ENCODE results near the gene GLI3. TPM values are rescaled to one million over a fixed set of nuclear protein-coding genes. Genes with fewer than 3 reads are reported as not detected.

Gene GLI3
- polyA plus RNA-seq, 1 of the 3 experiments (the other 2 are of a cell fraction): 0.08 TPM

DNA sequence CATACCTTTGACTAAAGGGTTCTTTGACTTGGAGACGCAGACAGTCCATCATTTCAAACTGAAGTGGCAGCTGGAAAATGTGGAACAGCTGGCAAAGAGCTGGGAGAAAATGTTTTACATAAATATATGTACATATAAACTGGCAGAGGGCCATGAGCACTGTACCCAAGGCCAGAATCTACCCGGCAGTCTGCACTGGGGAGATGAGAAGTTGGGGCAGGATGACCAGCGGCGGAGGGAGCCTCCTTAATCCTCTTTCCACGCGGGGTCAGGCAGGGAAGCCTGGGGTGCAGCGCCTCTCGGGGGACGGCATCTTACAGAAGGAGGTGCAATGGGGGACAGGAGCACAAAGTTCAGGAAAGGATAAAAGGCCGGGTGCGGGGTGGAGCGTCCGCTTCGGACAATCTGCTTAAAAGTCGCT lies 1.3 kb downstream of the GLI3 start:
- Histone ChIP-seq H3K4me3 (ENCODE audit: low read depth in 2 of 2, low read length in 1 of 2) (peak overlapping the region; percentile 49 to 72; a peak in 3 of 4 replicates), H3K4me2 (peak overlapping the region; percentile 97), H2AFZ (ENCODE audit: low read depth) (peak overlapping the region; percentile 81), H3K9ac (no peak overlapping the region), H3K9me2 (no peaks in the 10 kb centered on the region), H3K36me3 (replicated peaks in 1 of 2; ENCODE audit: control insufficient read depth in 1 of 2, insufficient read depth in 2 of 2, low read length in 1 of 2) (no peaks in the 10 kb centered on the region), H3K27ac (ENCODE audit: low read depth in 2 of 2, low read length in 1 of 2) (no peak overlapping the region), H3K9me3 (no peaks in the 10 kb centered on the region), H3K4me1 (ENCODE audit: control insufficient read depth in 1 of 2, insufficient read depth in 2 of 2, low read depth in 1 of 2, low read length in 1 of 2) (peaks cover 0 to 4% of the 10 kb centered on the region in 2 experiments; a peak in 2 of 4 replicates), H4K20me1 (ENCODE audit: insufficient read depth) (no peaks in the 10 kb centered on the region), H3K79me2 (ENCODE audit: insufficient read depth) (no peaks in the 10 kb centered on the region), H3K27me3 (ENCODE audit: insufficient read depth) (peaks cover 85% of the 10 kb centered on the region), H3F3A (replicated peaks; ENCODE audit: insufficient read depth) (peaks cover 7% of the 10 kb centered on the region)
- POLR2A ChIA-PET: no interaction called here
- DNase-seq: no peak
- TF ChIP-seq, protein P1, sequence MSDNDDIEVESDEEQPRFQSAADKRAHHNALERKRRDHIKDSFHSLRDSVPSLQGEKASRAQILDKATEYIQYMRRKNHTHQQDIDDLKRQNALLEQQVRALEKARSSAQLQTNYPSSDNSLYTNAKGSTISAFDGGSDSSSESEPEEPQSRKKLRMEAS (IDR thresholded peaks at IDR 0.05; ENCODE audit: low read depth): no peak
- TF ChIP-seq NRF1 (IDR thresholded peaks at IDR 0.05; ENCODE audit: low read depth, low read length): no peak
- TF ChIP-seq, protein P2, sequence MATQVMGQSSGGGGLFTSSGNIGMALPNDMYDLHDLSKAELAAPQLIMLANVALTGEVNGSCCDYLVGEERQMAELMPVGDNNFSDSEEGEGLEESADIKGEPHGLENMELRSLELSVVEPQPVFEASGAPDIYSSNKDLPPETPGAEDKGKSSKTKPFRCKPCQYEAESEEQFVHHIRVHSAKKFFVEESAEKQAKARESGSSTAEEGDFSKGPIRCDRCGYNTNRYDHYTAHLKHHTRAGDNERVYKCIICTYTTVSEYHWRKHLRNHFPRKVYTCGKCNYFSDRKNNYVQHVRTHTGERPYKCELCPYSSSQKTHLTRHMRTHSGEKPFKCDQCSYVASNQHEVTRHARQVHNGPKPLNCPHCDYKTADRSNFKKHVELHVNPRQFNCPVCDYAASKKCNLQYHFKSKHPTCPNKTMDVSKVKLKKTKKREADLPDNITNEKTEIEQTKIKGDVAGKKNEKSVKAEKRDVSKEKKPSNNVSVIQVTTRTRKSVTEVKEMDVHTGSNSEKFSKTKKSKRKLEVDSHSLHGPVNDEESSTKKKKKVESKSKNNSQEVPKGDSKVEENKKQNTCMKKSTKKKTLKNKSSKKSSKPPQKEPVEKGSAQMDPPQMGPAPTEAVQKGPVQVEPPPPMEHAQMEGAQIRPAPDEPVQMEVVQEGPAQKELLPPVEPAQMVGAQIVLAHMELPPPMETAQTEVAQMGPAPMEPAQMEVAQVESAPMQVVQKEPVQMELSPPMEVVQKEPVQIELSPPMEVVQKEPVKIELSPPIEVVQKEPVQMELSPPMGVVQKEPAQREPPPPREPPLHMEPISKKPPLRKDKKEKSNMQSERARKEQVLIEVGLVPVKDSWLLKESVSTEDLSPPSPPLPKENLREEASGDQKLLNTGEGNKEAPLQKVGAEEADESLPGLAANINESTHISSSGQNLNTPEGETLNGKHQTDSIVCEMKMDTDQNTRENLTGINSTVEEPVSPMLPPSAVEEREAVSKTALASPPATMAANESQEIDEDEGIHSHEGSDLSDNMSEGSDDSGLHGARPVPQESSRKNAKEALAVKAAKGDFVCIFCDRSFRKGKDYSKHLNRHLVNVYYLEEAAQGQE (IDR thresholded peaks at IDR 0.05; ENCODE audit: low read depth, low read length): no peak
- no peak for TF ChIP-seq CHD2 (IDR thresholded peaks at IDR 0.05; ENCODE audit: low read length, partially characterized antibody)
- no peak for TF ChIP-seq TEAD4 (IDR thresholded peaks at IDR 0.05; ENCODE audit: borderline replicate concordance, insufficient read depth)
- TF ChIP-seq NFIC (IDR thresholded peaks at IDR 0.05; ENCODE audit: borderline replicate concordance): no peak
- no peak for TF ChIP-seq RXRA (IDR thresholded peaks at IDR 0.05; ENCODE audit: borderline replicate concordance, low read depth)
- no peak for TF ChIP-seq SIN3A (IDR thresholded peaks at IDR 0.05; ENCODE audit: borderline replicate concordance, low read depth, low read length)
- TF ChIP-seq RAD21 (IDR thresholded peaks at IDR 0.05; ENCODE audit: low read length): no peak
- TF ChIP-seq, protein P3, sequence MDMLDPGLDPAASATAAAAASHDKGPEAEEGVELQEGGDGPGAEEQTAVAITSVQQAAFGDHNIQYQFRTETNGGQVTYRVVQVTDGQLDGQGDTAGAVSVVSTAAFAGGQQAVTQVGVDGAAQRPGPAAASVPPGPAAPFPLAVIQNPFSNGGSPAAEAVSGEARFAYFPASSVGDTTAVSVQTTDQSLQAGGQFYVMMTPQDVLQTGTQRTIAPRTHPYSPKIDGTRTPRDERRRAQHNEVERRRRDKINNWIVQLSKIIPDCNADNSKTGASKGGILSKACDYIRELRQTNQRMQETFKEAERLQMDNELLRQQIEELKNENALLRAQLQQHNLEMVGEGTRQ (IDR thresholded peaks at IDR 0.05; ENCODE audit: borderline replicate concordance, low read depth, low read length): no peak
- TF ChIP-seq, protein P4, sequence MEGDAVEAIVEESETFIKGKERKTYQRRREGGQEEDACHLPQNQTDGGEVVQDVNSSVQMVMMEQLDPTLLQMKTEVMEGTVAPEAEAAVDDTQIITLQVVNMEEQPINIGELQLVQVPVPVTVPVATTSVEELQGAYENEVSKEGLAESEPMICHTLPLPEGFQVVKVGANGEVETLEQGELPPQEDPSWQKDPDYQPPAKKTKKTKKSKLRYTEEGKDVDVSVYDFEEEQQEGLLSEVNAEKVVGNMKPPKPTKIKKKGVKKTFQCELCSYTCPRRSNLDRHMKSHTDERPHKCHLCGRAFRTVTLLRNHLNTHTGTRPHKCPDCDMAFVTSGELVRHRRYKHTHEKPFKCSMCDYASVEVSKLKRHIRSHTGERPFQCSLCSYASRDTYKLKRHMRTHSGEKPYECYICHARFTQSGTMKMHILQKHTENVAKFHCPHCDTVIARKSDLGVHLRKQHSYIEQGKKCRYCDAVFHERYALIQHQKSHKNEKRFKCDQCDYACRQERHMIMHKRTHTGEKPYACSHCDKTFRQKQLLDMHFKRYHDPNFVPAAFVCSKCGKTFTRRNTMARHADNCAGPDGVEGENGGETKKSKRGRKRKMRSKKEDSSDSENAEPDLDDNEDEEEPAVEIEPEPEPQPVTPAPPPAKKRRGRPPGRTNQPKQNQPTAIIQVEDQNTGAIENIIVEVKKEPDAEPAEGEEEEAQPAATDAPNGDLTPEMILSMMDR (IDR thresholded peaks at IDR 0.05): no peak
- TF ChIP-seq EP300 (IDR thresholded peaks at IDR 0.05; ENCODE audit: borderline replicate concordance in 1 of 2, low read depth in 1 of 2, low read length in 1 of 2): no peak
- TF ChIP-seq YY1 (IDR thresholded peaks at IDR 0.05; ENCODE audit: low read depth): no peak
- no peak for TF ChIP-seq ELF1 (IDR thresholded peaks at IDR 0.05)
- TF ChIP-seq, protein P5, sequence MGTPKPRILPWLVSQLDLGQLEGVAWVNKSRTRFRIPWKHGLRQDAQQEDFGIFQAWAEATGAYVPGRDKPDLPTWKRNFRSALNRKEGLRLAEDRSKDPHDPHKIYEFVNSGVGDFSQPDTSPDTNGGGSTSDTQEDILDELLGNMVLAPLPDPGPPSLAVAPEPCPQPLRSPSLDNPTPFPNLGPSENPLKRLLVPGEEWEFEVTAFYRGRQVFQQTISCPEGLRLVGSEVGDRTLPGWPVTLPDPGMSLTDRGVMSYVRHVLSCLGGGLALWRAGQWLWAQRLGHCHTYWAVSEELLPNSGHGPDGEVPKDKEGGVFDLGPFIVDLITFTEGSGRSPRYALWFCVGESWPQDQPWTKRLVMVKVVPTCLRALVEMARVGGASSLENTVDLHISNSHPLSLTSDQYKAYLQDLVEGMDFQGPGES (IDR thresholded peaks at IDR 0.05; ENCODE audit: low read depth, low read length): no peak
- no peak for TF ChIP-seq GABPA (IDR thresholded peaks at IDR 0.05; ENCODE audit: low read depth)
- TF ChIP-seq MXI1 (IDR thresholded peaks at IDR 0.05; ENCODE audit: low read depth, low read length): no peak
- WGBS (ENCODE audit: low lambda C conversion rate): 19% methylated on average over 15 of the region's 15 CpGs
- CTCF ChIA-PET: no interaction called here

All from SK-N-SH (cell line).